Measurements from ENCODE around the gene CEP85L. TPM values are rescaled to one million over a fixed set of nuclear protein-coding genes. Genes with fewer than 3 reads are reported as not detected.

The CEP85L gene
- total RNA-seq, 4 donors from 2014 or later, result 10.5 to 42.9 (median 17.1) TPM

- TF ChIP-seq POLR2A (IDR thresholded peaks at IDR 0.05), result no peak
- TF ChIP-seq, protein P1, sequence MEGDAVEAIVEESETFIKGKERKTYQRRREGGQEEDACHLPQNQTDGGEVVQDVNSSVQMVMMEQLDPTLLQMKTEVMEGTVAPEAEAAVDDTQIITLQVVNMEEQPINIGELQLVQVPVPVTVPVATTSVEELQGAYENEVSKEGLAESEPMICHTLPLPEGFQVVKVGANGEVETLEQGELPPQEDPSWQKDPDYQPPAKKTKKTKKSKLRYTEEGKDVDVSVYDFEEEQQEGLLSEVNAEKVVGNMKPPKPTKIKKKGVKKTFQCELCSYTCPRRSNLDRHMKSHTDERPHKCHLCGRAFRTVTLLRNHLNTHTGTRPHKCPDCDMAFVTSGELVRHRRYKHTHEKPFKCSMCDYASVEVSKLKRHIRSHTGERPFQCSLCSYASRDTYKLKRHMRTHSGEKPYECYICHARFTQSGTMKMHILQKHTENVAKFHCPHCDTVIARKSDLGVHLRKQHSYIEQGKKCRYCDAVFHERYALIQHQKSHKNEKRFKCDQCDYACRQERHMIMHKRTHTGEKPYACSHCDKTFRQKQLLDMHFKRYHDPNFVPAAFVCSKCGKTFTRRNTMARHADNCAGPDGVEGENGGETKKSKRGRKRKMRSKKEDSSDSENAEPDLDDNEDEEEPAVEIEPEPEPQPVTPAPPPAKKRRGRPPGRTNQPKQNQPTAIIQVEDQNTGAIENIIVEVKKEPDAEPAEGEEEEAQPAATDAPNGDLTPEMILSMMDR (IDR thresholded peaks at IDR 0.05), result no peak
- intact Hi-C loops (cut with DNase I), result no loop called here
- Histone ChIP-seq H3K27me3 (no peaks in the 10 kb centered on the region), H3K36me3 (no peaks in the 10 kb centered on the region), H3K4me1 (no peaks in the 10 kb centered on the region), H3K27ac (no peak overlapping the region), H3K4me3 (replicated peaks in 1 of 3) (no peak overlapping the region), H3K9me3 (no peaks in the 10 kb centered on the region)
- WGBS, 2 donors, result 97 to 99% methylated on average over 3 of the region's 3 CpGs
- DNase-seq, result no peak
Observed at GRCh38 chr6:118611334-118611733, 40.1 kb downstream of the CEP85L start.

DNA sequence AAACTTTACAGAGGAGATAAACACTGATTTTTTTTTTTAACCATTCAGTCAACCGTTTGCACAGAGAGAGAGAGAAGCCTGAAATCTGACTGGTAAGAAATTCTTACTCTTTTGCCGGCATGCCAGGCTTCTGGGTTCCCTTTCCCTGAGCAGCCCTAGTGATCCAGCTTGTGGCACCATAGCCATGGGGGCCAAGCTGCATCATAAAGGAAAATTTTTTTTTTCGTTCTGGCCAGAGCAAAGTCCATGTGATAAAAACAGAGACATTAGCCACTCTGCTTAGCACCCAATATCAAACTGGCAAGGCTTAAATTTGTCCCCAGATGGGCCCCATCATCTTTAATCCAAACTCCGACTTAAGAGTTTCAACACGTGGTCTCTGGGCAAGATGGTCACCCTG lies 44.5 kb downstream of the CEP85L start:
- Histone ChIP-seq H3K4me1 (no peaks in the 10 kb centered on the region), H3K27ac (no peak overlapping the region), H3K36me3 (no peaks in the 10 kb centered on the region), H3K27me3 (no peaks in the 10 kb centered on the region), H3K4me3 (replicated peaks in 1 of 3) (no peak overlapping the region), H3K9me3 (no peaks in the 10 kb centered on the region)
- 78 to 79% methylated on average over 5 of the region's 5 CpGs for WGBS, 2 donors
- no peak for TF ChIP-seq POLR2A (IDR thresholded peaks at IDR 0.05)
- TF ChIP-seq, protein P1 (IDR thresholded peaks at IDR 0.05), result no peak
- intact Hi-C loops (cut with DNase I), result no loop called here
- no peak for DNase-seq

GRCh38 chr6:118606268-118606667 lies 45.1 kb downstream of the CEP85L start:
- 55 to 61% methylated on average over 3 of the region's 3 CpGs for WGBS, 2 donors
- no peak overlapping the region for H3K4me3 ChIP-seq (replicated peaks in 1 of 3)
- no peaks in the 10 kb centered on the region for H3K4me1 ChIP-seq
- H3K27me3 ChIP-seq, result no peaks in the 10 kb centered on the region
- intact Hi-C loops (cut with DNase I), result no loop called here
- DNase-seq, result no peak
- no peaks in the 10 kb centered on the region for H3K9me3 ChIP-seq
- H3K27ac ChIP-seq, result no peak overlapping the region
- H3K36me3 ChIP-seq, result no peaks in the 10 kb centered on the region
- TF ChIP-seq POLR2A (IDR thresholded peaks at IDR 0.05), result no peak
- TF ChIP-seq, protein P1 (IDR thresholded peaks at IDR 0.05), result no peak

DNA sequence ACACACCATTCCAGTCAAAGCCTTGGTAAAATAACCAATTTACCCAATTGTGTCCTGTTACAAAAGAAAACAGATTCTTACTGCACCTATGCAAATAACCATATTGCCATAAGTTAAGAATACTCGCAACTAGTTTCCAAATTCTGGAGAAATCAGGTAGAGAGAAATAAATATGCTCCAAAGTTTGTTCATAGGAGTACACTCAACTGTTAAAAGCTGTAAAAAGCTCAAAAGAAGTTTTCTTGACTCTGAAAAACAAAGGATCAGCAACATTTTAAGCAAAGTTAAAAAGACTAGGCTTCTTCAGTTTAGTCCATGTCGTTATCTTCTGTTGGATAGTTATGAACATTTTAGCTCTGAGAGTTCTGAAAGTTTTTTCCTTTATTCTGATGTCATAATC lies 48.0 kb downstream of the CEP85L start:
- 93 to 98% methylated on average over 2 of the region's 2 CpGs for WGBS, 2 donors
- Histone ChIP-seq H3K9me3 (no peaks in the 10 kb centered on the region), H3K4me1 (no peaks in the 10 kb centered on the region), H3K27ac (no peak overlapping the region), H3K4me3 (replicated peaks in 1 of 3) (no peak overlapping the region), H3K27me3 (no peaks in the 10 kb centered on the region), H3K36me3 (no peaks in the 10 kb centered on the region)
- TF ChIP-seq, protein P1 (IDR thresholded peaks at IDR 0.05), result no peak
- TF ChIP-seq POLR2A (IDR thresholded peaks at IDR 0.05), result no peak
- DNase-seq, result no peak
- intact Hi-C loops (cut with DNase I), result no loop called here

GRCh38 chr6:118602300-118602699 lies 49.1 kb downstream of the CEP85L start:
- intact Hi-C loops (cut with DNase I), result no loop called here
- Histone ChIP-seq H3K27me3 (no peaks in the 10 kb centered on the region), H3K4me3 (replicated peaks in 1 of 3) (no peak overlapping the region), H3K36me3 (no peaks in the 10 kb centered on the region), H3K9me3 (no peaks in the 10 kb centered on the region), H3K27ac (no peak overlapping the region), H3K4me1 (no peaks in the 10 kb centered on the region)
- DNase-seq, result no peak
- TF ChIP-seq, protein P1 (IDR thresholded peaks at IDR 0.05), result no peak
- TF ChIP-seq POLR2A (IDR thresholded peaks at IDR 0.05), result no peak
- 87 to 91% methylated on average over 2 of the region's 2 CpGs for WGBS, 2 donors
